ENCODE results near the gene FBXW9. TPM values are rescaled to one million over a fixed set of nuclear protein-coding genes. Genes with fewer than 3 reads are reported as not detected.

Gene FBXW9
- total RNA-seq, 1 experiment from 2014 or later: 14.0 TPM

DNA sequence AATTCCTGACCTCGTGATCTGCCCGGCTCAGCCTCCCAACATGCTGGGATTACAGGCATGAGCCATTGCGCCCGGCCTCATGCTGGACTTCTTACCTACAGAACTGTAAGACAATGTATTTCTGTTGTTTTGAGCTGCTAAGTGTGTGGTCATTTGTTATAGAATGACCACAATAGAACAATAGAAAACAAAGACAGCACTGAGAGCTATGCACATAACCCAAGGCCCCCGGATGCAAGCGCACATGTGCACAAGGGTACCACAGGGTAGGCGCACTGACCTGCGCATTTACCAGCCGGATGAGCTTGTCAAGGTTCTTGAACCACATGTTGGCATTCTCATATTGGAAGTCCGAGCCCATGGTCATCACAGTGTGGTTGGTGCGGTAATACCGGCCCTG, 35.5 kb downstream of the FBXW9 start:
- Histone ChIP-seq H3K9ac (ENCODE audit: low read length) (no peak overlapping the region), H3K4me2 (ENCODE audit: low read length) (no peak overlapping the region), H3K36me3 (ENCODE audit: control insufficient read depth in 1 of 2, insufficient read depth in 2 of 2, low read length in 2 of 2) (peaks cover 0 to 10% of the 10 kb centered on the region in 2 experiments; a peak in 2 of 4 replicates), H3K4me1 (ENCODE audit: control insufficient read depth in 1 of 2, insufficient read depth in 2 of 2, low read length in 2 of 2) (peaks cover 0 to 7% of the 10 kb centered on the region in 2 experiments; a peak in 2 of 4 replicates), H3K9me2 (ENCODE audit: insufficient read depth) (no peaks in the 10 kb centered on the region), H4K20me1 (ENCODE audit: insufficient read depth) (no peaks in the 10 kb centered on the region), H3K4me3 (replicated peaks in 1 of 2; ENCODE audit: low read depth in 1 of 2, low read length in 2 of 2) (no peak overlapping the region), H3K79me2 (ENCODE audit: insufficient read depth, low read length) (no peaks in the 10 kb centered on the region), H2AFZ (ENCODE audit: low read depth, low read length, poor library complexity, severe bottlenecking) (no peak overlapping the region), H3K27me3 (ENCODE audit: insufficient read depth, low read length) (no peaks in the 10 kb centered on the region), H3K27ac (ENCODE audit: low read depth, low read length) (no peak overlapping the region), H3K9me3 (ENCODE audit: control insufficient read depth in 1 of 2, insufficient read depth in 1 of 2, low read depth in 1 of 2, low read length in 2 of 2) (no peaks in the 10 kb centered on the region)
- CTCF ChIA-PET: no interaction called here
- RAD21 ChIA-PET (ENCODE audit: low non-redundant PET in 1 of 2, low total read pairs in 2 of 2, uncharacterized antibody in 2 of 2, unreplicated experiment in 2 of 2): no interaction called here
- no TSS peak for BruUV-seq (replicated peaks)
- DNase-seq (ENCODE audit: low read depth, low spot score) (no peak), ATAC-seq (no peak)
- POLR2A ChIA-PET: no interaction called here
- TF ChIP-seq ZFX (IDR thresholded peaks at IDR 0.05) (no peak), ZNF274 (IDR thresholded peaks at IDR 0.05; ENCODE audit: low read depth, low read length) (no peak), JUND (IDR thresholded peaks at IDR 0.05) (no peak), SIN3A (IDR thresholded peaks at IDR 0.05; ENCODE audit: low read depth) (no peak), FOSL1 (IDR thresholded peaks at IDR 0.05; ENCODE audit: low read depth) (no peak), RAD21 (IDR thresholded peaks at IDR 0.05; ENCODE audit: low read depth) (no peak), CEBPB (IDR thresholded peaks at IDR 0.05; ENCODE audit: low read depth) (no peak), EZH2phosphoT487 (IDR thresholded peaks at IDR 0.05; ENCODE audit: borderline replicate concordance) (no peak), SRF (IDR thresholded peaks at IDR 0.05; ENCODE audit: low read depth) (no peak)
- TF ChIP-seq, protein P1, sequence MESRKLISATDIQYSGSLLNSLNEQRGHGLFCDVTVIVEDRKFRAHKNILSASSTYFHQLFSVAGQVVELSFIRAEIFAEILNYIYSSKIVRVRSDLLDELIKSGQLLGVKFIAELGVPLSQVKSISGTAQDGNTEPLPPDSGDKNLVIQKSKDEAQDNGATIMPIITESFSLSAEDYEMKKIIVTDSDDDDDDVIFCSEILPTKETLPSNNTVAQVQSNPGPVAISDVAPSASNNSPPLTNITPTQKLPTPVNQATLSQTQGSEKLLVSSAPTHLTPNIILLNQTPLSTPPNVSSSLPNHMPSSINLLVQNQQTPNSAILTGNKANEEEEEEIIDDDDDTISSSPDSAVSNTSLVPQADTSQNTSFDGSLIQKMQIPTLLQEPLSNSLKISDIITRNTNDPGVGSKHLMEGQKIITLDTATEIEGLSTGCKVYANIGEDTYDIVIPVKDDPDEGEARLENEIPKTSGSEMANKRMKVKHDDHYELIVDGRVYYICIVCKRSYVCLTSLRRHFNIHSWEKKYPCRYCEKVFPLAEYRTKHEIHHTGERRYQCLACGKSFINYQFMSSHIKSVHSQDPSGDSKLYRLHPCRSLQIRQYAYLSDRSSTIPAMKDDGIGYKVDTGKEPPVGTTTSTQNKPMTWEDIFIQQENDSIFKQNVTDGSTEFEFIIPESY (IDR thresholded peaks at IDR 0.05; ENCODE audit: extremely low read depth, insufficient replicate concordance, low read length): no peak
- intact Hi-C loops (cut with micrococcal nuclease): loop anchor here (10.0 kb wide), 1 partner anchor 736 kb away; the partner anchor contains the start of gene ZNF700
